Endodermal cell (in vitro differentiated cells): ENCODE data around the gene DPF3. TPM values are rescaled to one million over a fixed set of nuclear protein-coding genes. Genes with fewer than 3 reads are reported as not detected.

Source experiments
- DNase-seq: peaks from one replicate; pipeline ENCODE4 v3.0.0-alpha.2; 2017
- H3K27ac ChIP-seq: 2 replicates; pipeline ENCODE4 v1.5.1; 2013; ENCODE audit warnings: mild to moderate bottlenecking, low read depth, low read length, moderate library complexity
- H3K27me3 ChIP-seq: 2 replicates; pipeline ENCODE4 v1.6.1; 2013; ENCODE audit warnings: mild to moderate bottlenecking, low read length, moderate library complexity; ENCODE audit not compliant: insufficient read depth, control insufficient read depth, poor library complexity, severe bottlenecking
- H3K36me3 ChIP-seq: 2 replicates; pipeline ENCODE4 v1.7.0; 2013; ENCODE audit warnings: mild to moderate bottlenecking, low read length, moderate library complexity; ENCODE audit not compliant: control insufficient read depth, insufficient read depth
- H3K4me1 ChIP-seq: one replicate; pipeline ENCODE4 v1.7.0; 2013; ENCODE audit warnings: low read length; ENCODE audit not compliant: control insufficient read depth, insufficient read depth
- H3K4me3 ChIP-seq: 2 replicates; pipeline ENCODE4 v1.5.1; 2013; ENCODE audit warnings: mild to moderate bottlenecking, low read length, moderate library complexity
- H3K9ac ChIP-seq: 2 replicates; pipeline ENCODE4 v1.6.1; 2013; ENCODE audit warnings: mild to moderate bottlenecking, low read length, moderate library complexity; ENCODE audit not compliant: poor library complexity, severe bottlenecking; ENCODE audit errors: extremely low read depth
- H3K9me3 ChIP-seq: 2 replicates; pipeline ENCODE4 v1.6.1; 2013; ENCODE audit warnings: mild to moderate bottlenecking, low read length, moderate library complexity; ENCODE audit not compliant: control insufficient read depth
- H3K27ac Mint-ChIP-seq: 2 replicates; pipeline ENCODE4 v1.8.0; 2020; ENCODE audit warnings: mixed read lengths
- H3K27me3 Mint-ChIP-seq: 2 replicates; pipeline ENCODE4 v1.8.0; 2021; ENCODE audit warnings: mild to moderate bottlenecking, mixed read lengths; ENCODE audit not compliant: insufficient read depth
- H3K36me3 Mint-ChIP-seq: 2 replicates; pipeline ENCODE4 v1.8.0; 2020; ENCODE audit warnings: low read depth, mixed read lengths
- H3K4me1 Mint-ChIP-seq: 2 replicates; pipeline ENCODE4 v1.8.0; 2020; ENCODE audit warnings: mixed read lengths
- H3K4me3 Mint-ChIP-seq: 2 replicates; pipeline ENCODE4 v1.8.0; 2020; ENCODE audit warnings: mild to moderate bottlenecking, moderate library complexity, mixed read lengths
- H3K9me3 Mint-ChIP-seq: 2 replicates; pipeline ENCODE4 v1.8.0; 2020; ENCODE audit warnings: mild to moderate bottlenecking, mixed read lengths
- WGBS, 2 experiments: methylation state at CpG; one replicate each; pipeline versions ENCODE4 v1.1.5 to v1.1.7; 2013; ENCODE audit warnings: missing lambda C conversion rate in 2 of 2, mixed read lengths in 1 of 2; ENCODE audit not compliant: insufficient coverage in 1 of 2, insufficient read length in 1 of 2; 5-methylcytosine and 5-hydroxymethylcytosine counted together
- total RNA-seq, 2 donors: library from RNA; stranded (reverse); fragmentation: NEBNext Ultra II Directional in 1 of 2; extraction: Animal tissue kit (Norgen Biotek cat#: 25700) in 1 of 2; gene quantifications; 2 replicates in 1 of 2; 3 replicates in 1 of 2; pipeline ENCODE4 v1.2.1, GENCODE V29; 2021
- TF ChIP-seq, protein P1 (sequence below): fragments of 200-600 bp; sonication (generic); conservative IDR thresholded peaks from 2 replicates; pipeline ENCODE4 v1.5.0; 2021; ENCODE audit warnings: antibody characterized with exemption, mild to moderate bottlenecking

DPF3 gene
- total RNA-seq, 2 donors from 2014 or later: not detected

- no peaks in the 10 kb centered on the region for H3K27me3 ChIP-seq
- H3K9me3 Mint-ChIP-seq: no peaks in the 10 kb centered on the region
- 80 to 88% methylated on average over 1 to 5 of the region's 5 CpGs for WGBS, 2 experiments
- no peaks in the 10 kb centered on the region for H3K36me3 Mint-ChIP-seq
- H3K36me3 ChIP-seq: no peaks in the 10 kb centered on the region
- H3K27ac ChIP-seq: no peak overlapping the region
- DNase-seq: no peak
- TF ChIP-seq, protein P1, sequence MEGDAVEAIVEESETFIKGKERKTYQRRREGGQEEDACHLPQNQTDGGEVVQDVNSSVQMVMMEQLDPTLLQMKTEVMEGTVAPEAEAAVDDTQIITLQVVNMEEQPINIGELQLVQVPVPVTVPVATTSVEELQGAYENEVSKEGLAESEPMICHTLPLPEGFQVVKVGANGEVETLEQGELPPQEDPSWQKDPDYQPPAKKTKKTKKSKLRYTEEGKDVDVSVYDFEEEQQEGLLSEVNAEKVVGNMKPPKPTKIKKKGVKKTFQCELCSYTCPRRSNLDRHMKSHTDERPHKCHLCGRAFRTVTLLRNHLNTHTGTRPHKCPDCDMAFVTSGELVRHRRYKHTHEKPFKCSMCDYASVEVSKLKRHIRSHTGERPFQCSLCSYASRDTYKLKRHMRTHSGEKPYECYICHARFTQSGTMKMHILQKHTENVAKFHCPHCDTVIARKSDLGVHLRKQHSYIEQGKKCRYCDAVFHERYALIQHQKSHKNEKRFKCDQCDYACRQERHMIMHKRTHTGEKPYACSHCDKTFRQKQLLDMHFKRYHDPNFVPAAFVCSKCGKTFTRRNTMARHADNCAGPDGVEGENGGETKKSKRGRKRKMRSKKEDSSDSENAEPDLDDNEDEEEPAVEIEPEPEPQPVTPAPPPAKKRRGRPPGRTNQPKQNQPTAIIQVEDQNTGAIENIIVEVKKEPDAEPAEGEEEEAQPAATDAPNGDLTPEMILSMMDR: no peak
- H3K27me3 Mint-ChIP-seq: no peaks in the 10 kb centered on the region
- H3K9ac ChIP-seq: no peak overlapping the region
- H3K4me1 ChIP-seq: no peaks in the 10 kb centered on the region
- H3K27ac Mint-ChIP-seq: no peak overlapping the region
- H3K9me3 ChIP-seq: no peaks in the 10 kb centered on the region
- no peak overlapping the region for H3K4me3 ChIP-seq
- no peak overlapping the region for H3K4me3 Mint-ChIP-seq
- H3K4me1 Mint-ChIP-seq: peaks cover 11% of the 10 kb centered on the region
These were observed 242.2 kb downstream of the DPF3 start for GRCh38 chr14:72651714-72652113.

- Mint-ChIP-seq H3K4me3 (no peak overlapping the region), H3K27me3 (peaks cover 3% of the 10 kb centered on the region)
- H3K27ac ChIP-seq: no peak overlapping the region
These were observed 242.8 kb downstream of the DPF3 start for GRCh38 chr14:72651081-72651480.

GRCh38 chr14:72649603-72650227 is 244.2 kb downstream of the DPF3 start:
- Histone ChIP-seq H3K27ac (no peak overlapping the region), H3K9me3 (no peaks in the 10 kb centered on the region), H3K4me1 (no peaks in the 10 kb centered on the region), H3K27me3 (no peaks in the 10 kb centered on the region), H3K9ac (no peak overlapping the region), H3K36me3 (no peaks in the 10 kb centered on the region), H3K4me3 (no peak overlapping the region)
- H3K27ac Mint-ChIP-seq: no peak overlapping the region
- H3K9me3 Mint-ChIP-seq: no peaks in the 10 kb centered on the region
- H3K27me3 Mint-ChIP-seq: peaks cover 3% of the 10 kb centered on the region
- WGBS, 2 experiments: 71 to 89% methylated on average over 3 to 10 of the region's 10 CpGs
- TF ChIP-seq, protein P1: no peak
- no peak for DNase-seq
- no peaks in the 10 kb centered on the region for H3K36me3 Mint-ChIP-seq
- H3K4me1 Mint-ChIP-seq: peaks cover 11% of the 10 kb centered on the region
- H3K4me3 Mint-ChIP-seq: no peak overlapping the region

More at GRCh38 chr14:72651081-72651480, 242.8 kb downstream of the DPF3 start:
- Histone ChIP-seq H3K9ac (no peak overlapping the region), H3K4me3 (no peak overlapping the region), H3K27me3 (no peaks in the 10 kb centered on the region), H3K36me3 (no peaks in the 10 kb centered on the region), H3K4me1 (no peaks in the 10 kb centered on the region), H3K9me3 (no peaks in the 10 kb centered on the region)
- no peaks in the 10 kb centered on the region for H3K9me3 Mint-ChIP-seq
- 60 to 81% methylated on average over 3 to 6 of the region's 6 CpGs for WGBS, 2 experiments
- peaks cover 11% of the 10 kb centered on the region for H3K4me1 Mint-ChIP-seq
- TF ChIP-seq, protein P1: no peak
- no peak overlapping the region for H3K27ac Mint-ChIP-seq
- no peak for DNase-seq
- H3K36me3 Mint-ChIP-seq: no peaks in the 10 kb centered on the region
